ENCODE results near the gene OR51M1. TPM values are rescaled to one million over a fixed set of nuclear protein-coding genes. Genes with fewer than 3 reads are reported as not detected.

OR51M1 gene
- total RNA-seq, 1 experiment from 2014 or later: not detected

DNA sequence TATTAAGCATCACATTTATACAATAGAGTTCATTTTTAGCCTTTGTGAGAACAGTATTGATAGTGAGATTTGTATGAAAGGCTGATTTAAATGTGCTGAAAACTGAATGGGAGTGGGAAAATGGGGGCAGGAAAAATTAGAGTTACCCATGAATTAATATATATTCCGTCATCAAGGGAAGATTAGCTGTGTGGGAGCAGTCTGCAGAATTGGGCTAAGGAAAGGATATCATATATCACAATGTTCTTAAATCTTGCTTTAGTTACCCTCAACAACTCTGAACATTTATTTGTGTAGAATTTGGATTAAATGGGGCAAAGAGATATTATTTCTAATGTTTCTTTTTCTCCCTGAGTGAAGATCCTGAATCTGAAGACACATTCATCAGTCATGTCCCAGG, 38.2 kb downstream of the OR51M1 start, which contains the start of gene OR51Q1:
Gene OR51Q1, plus strand, starts transcription at position 301 of the 400 bp plus-strand sequence. Its CDS starts 90 bp downstream, at position 391.
- no peak within 1 kb of the TSS for H3K4me3 ChIP-seq (replicated peaks in 1 of 2; ENCODE audit: low read depth in 1 of 2, low read length in 2 of 2)
- H4K20me1 ChIP-seq (ENCODE audit: insufficient read depth): peaks cover 18% of the 10 kb centered on the region; the same call in 1 of the 2 replicates
- peaks cover 83% of the 10 kb centered on the region for H3K79me2 ChIP-seq (ENCODE audit: insufficient read depth, low read length)
- no peak within 1 kb of the TSS for H2AFZ ChIP-seq (ENCODE audit: low read depth, low read length, poor library complexity, severe bottlenecking)
- ChIA-PET CTCF (no interaction called here), RAD21 (ENCODE audit: low non-redundant PET in 1 of 2, low total read pairs in 2 of 2, uncharacterized antibody in 2 of 2, unreplicated experiment in 2 of 2) (no interaction called here), POLR2A (no interaction called here)
- no peak within 1 kb of the TSS for H3K9ac ChIP-seq (ENCODE audit: low read length)
- H3K27ac ChIP-seq (ENCODE audit: low read depth, low read length): peak within 1 kb of the TSS; percentile 32; the same call in 1 of the 2 replicates
- H3K4me1 ChIP-seq (ENCODE audit: control insufficient read depth in 1 of 2, insufficient read depth in 2 of 2, low read length in 2 of 2): peaks cover 0 to 21% of the 10 kb centered on the region in 2 experiments; a peak in 1 of 4 replicates
- no peaks in the 10 kb centered on the region for H3K27me3 ChIP-seq (ENCODE audit: insufficient read depth, low read length)
- H3K4me2 ChIP-seq (ENCODE audit: low read length): no peak within 1 kb of the TSS
- no peak for TF ChIP-seq EGR1 (IDR thresholded peaks at IDR 0.05; ENCODE audit: low read depth)
- 0 out of 2 replicates have a peak, but pooled peaks have one; percentile 44 for TF ChIP-seq POLR2AphosphoS5 (IDR thresholded peaks at IDR 0.05; ENCODE audit: low read depth, low read length)
- TF ChIP-seq, protein P1, sequence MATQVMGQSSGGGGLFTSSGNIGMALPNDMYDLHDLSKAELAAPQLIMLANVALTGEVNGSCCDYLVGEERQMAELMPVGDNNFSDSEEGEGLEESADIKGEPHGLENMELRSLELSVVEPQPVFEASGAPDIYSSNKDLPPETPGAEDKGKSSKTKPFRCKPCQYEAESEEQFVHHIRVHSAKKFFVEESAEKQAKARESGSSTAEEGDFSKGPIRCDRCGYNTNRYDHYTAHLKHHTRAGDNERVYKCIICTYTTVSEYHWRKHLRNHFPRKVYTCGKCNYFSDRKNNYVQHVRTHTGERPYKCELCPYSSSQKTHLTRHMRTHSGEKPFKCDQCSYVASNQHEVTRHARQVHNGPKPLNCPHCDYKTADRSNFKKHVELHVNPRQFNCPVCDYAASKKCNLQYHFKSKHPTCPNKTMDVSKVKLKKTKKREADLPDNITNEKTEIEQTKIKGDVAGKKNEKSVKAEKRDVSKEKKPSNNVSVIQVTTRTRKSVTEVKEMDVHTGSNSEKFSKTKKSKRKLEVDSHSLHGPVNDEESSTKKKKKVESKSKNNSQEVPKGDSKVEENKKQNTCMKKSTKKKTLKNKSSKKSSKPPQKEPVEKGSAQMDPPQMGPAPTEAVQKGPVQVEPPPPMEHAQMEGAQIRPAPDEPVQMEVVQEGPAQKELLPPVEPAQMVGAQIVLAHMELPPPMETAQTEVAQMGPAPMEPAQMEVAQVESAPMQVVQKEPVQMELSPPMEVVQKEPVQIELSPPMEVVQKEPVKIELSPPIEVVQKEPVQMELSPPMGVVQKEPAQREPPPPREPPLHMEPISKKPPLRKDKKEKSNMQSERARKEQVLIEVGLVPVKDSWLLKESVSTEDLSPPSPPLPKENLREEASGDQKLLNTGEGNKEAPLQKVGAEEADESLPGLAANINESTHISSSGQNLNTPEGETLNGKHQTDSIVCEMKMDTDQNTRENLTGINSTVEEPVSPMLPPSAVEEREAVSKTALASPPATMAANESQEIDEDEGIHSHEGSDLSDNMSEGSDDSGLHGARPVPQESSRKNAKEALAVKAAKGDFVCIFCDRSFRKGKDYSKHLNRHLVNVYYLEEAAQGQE (IDR thresholded peaks at IDR 0.05; ENCODE audit: low read depth): no peak
- ATAC-seq (no peak), DNase-seq (ENCODE audit: low read depth, low spot score) (no peak)
- H3K9me3 ChIP-seq (ENCODE audit: control insufficient read depth in 1 of 2, insufficient read depth in 1 of 2, low read depth in 1 of 2, low read length in 2 of 2): no peaks in the 10 kb centered on the region
- BruUV-seq (replicated peaks): no TSS peak
- H3K36me3 ChIP-seq (ENCODE audit: control insufficient read depth in 1 of 2, insufficient read depth in 2 of 2, low read length in 2 of 2): peaks cover 2 to 44% of the 10 kb centered on the region in 2 experiments
- H3K9me2 ChIP-seq (ENCODE audit: insufficient read depth): no peaks in the 10 kb centered on the region
- intact Hi-C loops (cut with micrococcal nuclease): no loop called here

DNA sequence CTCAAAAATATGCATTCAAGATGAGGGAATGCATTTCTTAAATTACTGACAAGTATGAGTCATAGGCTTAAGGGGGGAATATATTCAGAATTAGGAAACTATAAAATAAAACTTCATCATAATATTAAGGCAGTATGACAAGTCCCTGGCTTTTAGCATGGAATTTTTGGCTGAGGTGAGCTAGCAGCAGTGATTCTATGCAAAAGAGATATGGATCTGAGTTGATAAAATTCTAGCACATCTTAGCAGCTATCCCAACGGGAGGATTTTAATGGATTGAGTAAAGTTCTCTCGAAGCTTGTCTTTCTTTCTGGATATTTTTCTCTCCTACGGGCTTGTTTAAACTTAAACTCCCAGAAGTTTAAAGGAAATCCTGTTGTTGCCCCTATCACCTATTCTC, 39.5 kb downstream of the OR51M1 start:
- TF ChIP-seq ZNF274 (IDR thresholded peaks at IDR 0.05; ENCODE audit: low read depth, low read length) (no peak), CBX3 (IDR thresholded peaks at IDR 0.05; ENCODE audit: low read depth) (no peak), TCF7L2 (IDR thresholded peaks at IDR 0.05; ENCODE audit: borderline replicate concordance, extremely low read depth, insufficient read depth, insufficient read length) (no peak), FOSL1 (IDR thresholded peaks at IDR 0.05; ENCODE audit: low read depth) (no peak), POLR2AphosphoS5 (IDR thresholded peaks at IDR 0.05; ENCODE audit: low read depth, low read length) (no peak), SIN3A (IDR thresholded peaks at IDR 0.05; ENCODE audit: low read depth) (no peak), EZH2phosphoT487 (IDR thresholded peaks at IDR 0.05; ENCODE audit: borderline replicate concordance) (no peak), CEBPB (IDR thresholded peaks at IDR 0.05; ENCODE audit: low read depth) (no peak), POLR2A (IDR thresholded peaks at IDR 0.05; ENCODE audit: borderline replicate concordance, extremely low read depth, insufficient read depth, insufficient read length) (no peak), SRF (IDR thresholded peaks at IDR 0.05; ENCODE audit: low read depth) (no peak), EGR1 (IDR thresholded peaks at IDR 0.05; ENCODE audit: low read depth) (no peak)
- TF ChIP-seq, protein P2, sequence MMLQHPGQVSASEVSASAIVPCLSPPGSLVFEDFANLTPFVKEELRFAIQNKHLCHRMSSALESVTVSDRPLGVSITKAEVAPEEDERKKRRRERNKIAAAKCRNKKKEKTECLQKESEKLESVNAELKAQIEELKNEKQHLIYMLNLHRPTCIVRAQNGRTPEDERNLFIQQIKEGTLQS (IDR thresholded peaks at IDR 0.05): no peak
- TF ChIP-seq, protein P3, sequence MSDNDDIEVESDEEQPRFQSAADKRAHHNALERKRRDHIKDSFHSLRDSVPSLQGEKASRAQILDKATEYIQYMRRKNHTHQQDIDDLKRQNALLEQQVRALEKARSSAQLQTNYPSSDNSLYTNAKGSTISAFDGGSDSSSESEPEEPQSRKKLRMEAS (IDR thresholded peaks at IDR 0.05): no peak
- TF ChIP-seq, protein P4, sequence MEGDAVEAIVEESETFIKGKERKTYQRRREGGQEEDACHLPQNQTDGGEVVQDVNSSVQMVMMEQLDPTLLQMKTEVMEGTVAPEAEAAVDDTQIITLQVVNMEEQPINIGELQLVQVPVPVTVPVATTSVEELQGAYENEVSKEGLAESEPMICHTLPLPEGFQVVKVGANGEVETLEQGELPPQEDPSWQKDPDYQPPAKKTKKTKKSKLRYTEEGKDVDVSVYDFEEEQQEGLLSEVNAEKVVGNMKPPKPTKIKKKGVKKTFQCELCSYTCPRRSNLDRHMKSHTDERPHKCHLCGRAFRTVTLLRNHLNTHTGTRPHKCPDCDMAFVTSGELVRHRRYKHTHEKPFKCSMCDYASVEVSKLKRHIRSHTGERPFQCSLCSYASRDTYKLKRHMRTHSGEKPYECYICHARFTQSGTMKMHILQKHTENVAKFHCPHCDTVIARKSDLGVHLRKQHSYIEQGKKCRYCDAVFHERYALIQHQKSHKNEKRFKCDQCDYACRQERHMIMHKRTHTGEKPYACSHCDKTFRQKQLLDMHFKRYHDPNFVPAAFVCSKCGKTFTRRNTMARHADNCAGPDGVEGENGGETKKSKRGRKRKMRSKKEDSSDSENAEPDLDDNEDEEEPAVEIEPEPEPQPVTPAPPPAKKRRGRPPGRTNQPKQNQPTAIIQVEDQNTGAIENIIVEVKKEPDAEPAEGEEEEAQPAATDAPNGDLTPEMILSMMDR (IDR thresholded peaks at IDR 0.05 in 2 of 3, conservative IDR thresholded peaks at IDR 0.05 in 1 of 3; ENCODE audit: borderline replicate concordance in 1 of 3, insufficient read depth in 1 of 3, low read depth in 2 of 3, low read length in 2 of 3): no peak
- H4K20me1 ChIP-seq (ENCODE audit: insufficient read depth): peaks cover 18% of the 10 kb centered on the region; the same call in 1 of the 2 replicates
- POLR2A ChIA-PET: no interaction called here
- peaks cover 96% of the 10 kb centered on the region for H3K79me2 ChIP-seq (ENCODE audit: insufficient read depth, low read length)
- no peaks in the 10 kb centered on the region for H3K27me3 ChIP-seq (ENCODE audit: insufficient read depth, low read length)
- RAD21 ChIA-PET (ENCODE audit: low non-redundant PET in 1 of 2, low total read pairs in 2 of 2, uncharacterized antibody in 2 of 2, unreplicated experiment in 2 of 2): no interaction called here
- CTCF ChIA-PET: no interaction called here
- no TSS peak for BruUV-seq (replicated peaks)
- H3K36me3 ChIP-seq (ENCODE audit: control insufficient read depth in 1 of 2, insufficient read depth in 2 of 2, low read length in 2 of 2): peaks cover 2 to 50% of the 10 kb centered on the region in 2 experiments
- no peak for DNase-seq (ENCODE audit: low read depth, low spot score)
- H3K9me3 ChIP-seq (ENCODE audit: control insufficient read depth in 1 of 2, insufficient read depth in 1 of 2, low read depth in 1 of 2, low read length in 2 of 2): no peaks in the 10 kb centered on the region
- no peak overlapping the region for H3K4me3 ChIP-seq (replicated peaks in 1 of 2; ENCODE audit: low read depth in 1 of 2, low read length in 2 of 2)
- peak overlapping the region; percentile 32; the same call in 1 of the 2 replicates for H3K27ac ChIP-seq (ENCODE audit: low read depth, low read length)
- H3K9ac ChIP-seq (ENCODE audit: low read length): no peak overlapping the region
- no peak overlapping the region for H2AFZ ChIP-seq (ENCODE audit: low read depth, low read length, poor library complexity, severe bottlenecking)
- no peaks in the 10 kb centered on the region for H3K9me2 ChIP-seq (ENCODE audit: insufficient read depth)
- H3K4me1 ChIP-seq (ENCODE audit: control insufficient read depth in 1 of 2, insufficient read depth in 2 of 2, low read length in 2 of 2): peaks cover 0 to 26% of the 10 kb centered on the region in 2 experiments; a peak in 1 of 4 replicates
- no peak overlapping the region for H3K4me2 ChIP-seq (ENCODE audit: low read length)
- no peak; the same call in 1 of the 2 replicates for ATAC-seq
- intact Hi-C loops (cut with micrococcal nuclease): no loop called here

All from HCT116 (cell line).